ENCODE measurements around the gene ZNF677. TPM values are rescaled to one million over a fixed set of nuclear protein-coding genes. Genes with fewer than 3 reads are reported as not detected.
"Not testable (repeated sequence)": the region's sequence is repeated elsewhere in the genome, so short reads cannot be mapped to it uniquely, and the experiment has no call there.

The ZNF677 gene
- total RNA-seq, 1 donor from 2014 or later: 29.6 TPM

DNA sequence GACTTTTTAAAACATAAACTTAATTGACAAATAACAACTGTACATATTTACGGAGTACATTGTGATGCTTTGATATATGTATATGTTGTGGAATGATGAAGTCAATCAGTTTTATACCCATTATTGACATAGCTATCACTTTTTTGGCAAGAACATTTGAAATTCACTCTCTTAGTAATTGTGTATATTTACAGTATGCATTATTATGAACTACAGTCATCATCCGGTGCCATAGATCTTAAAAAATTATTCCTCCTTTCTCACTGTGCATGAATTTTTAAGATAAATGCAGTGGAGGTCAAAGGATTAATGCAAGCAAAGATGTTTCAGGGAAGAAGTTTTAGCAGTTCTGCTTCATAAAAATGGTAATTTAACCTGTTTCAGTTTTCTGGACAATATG, 20.8 kb upstream of the ZNF677 start:
- Mint-ChIP-seq H3K9me3 (ENCODE audit: unreplicated experiment) (peaks cover 20% of the 10 kb centered on the region), H3K4me3 (ENCODE audit: unreplicated experiment) (no peak overlapping the region), H3K27me3 (ENCODE audit: low read depth, unreplicated experiment) (no peaks in the 10 kb centered on the region), H3K27ac (ENCODE audit: unreplicated experiment) (no peak overlapping the region), H3K4me1 (ENCODE audit: low read depth, unreplicated experiment) (no peaks in the 10 kb centered on the region), H3K36me3 (ENCODE audit: low read depth, unreplicated experiment) (no peaks in the 10 kb centered on the region)
- H3K79me2 ChIP-seq (ENCODE audit: insufficient read depth, low read length): no peaks in the 10 kb centered on the region
- H2AFZ ChIP-seq (ENCODE audit: low read depth, low read length): no peak overlapping the region
- H3K27me3 ChIP-seq (ENCODE audit: insufficient read depth, low read length): no peaks in the 10 kb centered on the region
- H3K4me3 ChIP-seq (ENCODE audit: insufficient read depth, low read depth, low read length): no peak overlapping the region
- H3K4me1 ChIP-seq (ENCODE audit: insufficient read depth, low read length): no peaks in the 10 kb centered on the region
- FAIRE-seq (no peak), DNase-seq (ENCODE audit: low read depth) (no peak)
- no peaks in the 10 kb centered on the region for H3K36me3 ChIP-seq (ENCODE audit: insufficient read depth, low read length)
- no peak overlapping the region for H3K27ac ChIP-seq (ENCODE audit: low read depth, low read length)
- TF ChIP-seq EZH2 (IDR thresholded peaks at IDR 0.05; ENCODE audit: insufficient read depth, low read length): no peak
- TF ChIP-seq, protein P1, sequence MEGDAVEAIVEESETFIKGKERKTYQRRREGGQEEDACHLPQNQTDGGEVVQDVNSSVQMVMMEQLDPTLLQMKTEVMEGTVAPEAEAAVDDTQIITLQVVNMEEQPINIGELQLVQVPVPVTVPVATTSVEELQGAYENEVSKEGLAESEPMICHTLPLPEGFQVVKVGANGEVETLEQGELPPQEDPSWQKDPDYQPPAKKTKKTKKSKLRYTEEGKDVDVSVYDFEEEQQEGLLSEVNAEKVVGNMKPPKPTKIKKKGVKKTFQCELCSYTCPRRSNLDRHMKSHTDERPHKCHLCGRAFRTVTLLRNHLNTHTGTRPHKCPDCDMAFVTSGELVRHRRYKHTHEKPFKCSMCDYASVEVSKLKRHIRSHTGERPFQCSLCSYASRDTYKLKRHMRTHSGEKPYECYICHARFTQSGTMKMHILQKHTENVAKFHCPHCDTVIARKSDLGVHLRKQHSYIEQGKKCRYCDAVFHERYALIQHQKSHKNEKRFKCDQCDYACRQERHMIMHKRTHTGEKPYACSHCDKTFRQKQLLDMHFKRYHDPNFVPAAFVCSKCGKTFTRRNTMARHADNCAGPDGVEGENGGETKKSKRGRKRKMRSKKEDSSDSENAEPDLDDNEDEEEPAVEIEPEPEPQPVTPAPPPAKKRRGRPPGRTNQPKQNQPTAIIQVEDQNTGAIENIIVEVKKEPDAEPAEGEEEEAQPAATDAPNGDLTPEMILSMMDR (IDR thresholded peaks at IDR 0.05; ENCODE audit: insufficient read depth, low read depth, low read length): no peak
- no peak overlapping the region for H3K9ac ChIP-seq (ENCODE audit: low read length)
- H4K20me1 ChIP-seq (ENCODE audit: insufficient read depth, low read length): no peaks in the 10 kb centered on the region
- peaks cover 13% of the 10 kb centered on the region for H3K9me3 ChIP-seq (ENCODE audit: insufficient read depth, low read depth, low read length)
- no peak overlapping the region for H3K4me2 ChIP-seq (ENCODE audit: low read length)

DNA sequence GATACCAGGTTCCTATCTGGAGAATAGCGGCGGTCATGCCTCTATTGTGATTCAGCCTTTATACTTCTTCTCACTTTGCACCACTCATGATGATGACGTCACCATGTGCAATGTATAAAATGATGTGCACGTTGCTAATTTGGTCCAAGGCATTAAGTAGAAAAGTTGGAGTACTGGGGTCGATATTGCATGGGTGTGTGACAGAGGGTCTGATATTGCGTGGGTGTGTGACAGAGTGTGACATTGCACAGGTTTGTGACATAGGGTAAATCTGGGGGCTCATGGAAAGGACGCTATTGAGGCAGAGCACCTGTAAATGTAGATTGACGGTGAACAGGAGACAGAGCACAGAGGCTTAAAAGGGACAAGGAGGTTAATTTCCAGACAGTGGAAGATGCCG, 17.4 kb upstream of the ZNF677 start:
- Histone ChIP-seq H3K9me3 (ENCODE audit: insufficient read depth, low read depth, low read length) (peaks cover 9% of the 10 kb centered on the region), H3K27me3 (ENCODE audit: insufficient read depth, low read length) (no peaks in the 10 kb centered on the region), H3K79me2 (ENCODE audit: insufficient read depth, low read length) (no peaks in the 10 kb centered on the region), H3K4me2 (ENCODE audit: low read length) (no peak overlapping the region), H3K36me3 (ENCODE audit: insufficient read depth, low read length) (no peaks in the 10 kb centered on the region), H2AFZ (ENCODE audit: low read depth, low read length) (no peak overlapping the region), H3K27ac (ENCODE audit: low read depth, low read length) (no peak overlapping the region), H3K4me1 (ENCODE audit: insufficient read depth, low read length) (no peaks in the 10 kb centered on the region), H4K20me1 (ENCODE audit: insufficient read depth, low read length) (no peaks in the 10 kb centered on the region), H3K4me3 (ENCODE audit: insufficient read depth, low read depth, low read length) (no peak overlapping the region), H3K9ac (ENCODE audit: low read length) (no peak overlapping the region)
- no peaks in the 10 kb centered on the region for H3K4me1 Mint-ChIP-seq (ENCODE audit: low read depth, unreplicated experiment)
- TF ChIP-seq EZH2 (IDR thresholded peaks at IDR 0.05; ENCODE audit: insufficient read depth, low read length): no peak
- TF ChIP-seq, protein P1 (IDR thresholded peaks at IDR 0.05; ENCODE audit: insufficient read depth, low read depth, low read length): no peak
- H3K27me3 Mint-ChIP-seq (ENCODE audit: low read depth, unreplicated experiment): no peaks in the 10 kb centered on the region
- H3K4me3 Mint-ChIP-seq (ENCODE audit: unreplicated experiment): no peak overlapping the region
- no peak overlapping the region for H3K27ac Mint-ChIP-seq (ENCODE audit: unreplicated experiment)
- peaks cover 25% of the 10 kb centered on the region for H3K9me3 Mint-ChIP-seq (ENCODE audit: unreplicated experiment)
- FAIRE-seq (no peak), DNase-seq (ENCODE audit: low read depth) (no peak)
- no peaks in the 10 kb centered on the region for H3K36me3 Mint-ChIP-seq (ENCODE audit: low read depth, unreplicated experiment)

DNA sequence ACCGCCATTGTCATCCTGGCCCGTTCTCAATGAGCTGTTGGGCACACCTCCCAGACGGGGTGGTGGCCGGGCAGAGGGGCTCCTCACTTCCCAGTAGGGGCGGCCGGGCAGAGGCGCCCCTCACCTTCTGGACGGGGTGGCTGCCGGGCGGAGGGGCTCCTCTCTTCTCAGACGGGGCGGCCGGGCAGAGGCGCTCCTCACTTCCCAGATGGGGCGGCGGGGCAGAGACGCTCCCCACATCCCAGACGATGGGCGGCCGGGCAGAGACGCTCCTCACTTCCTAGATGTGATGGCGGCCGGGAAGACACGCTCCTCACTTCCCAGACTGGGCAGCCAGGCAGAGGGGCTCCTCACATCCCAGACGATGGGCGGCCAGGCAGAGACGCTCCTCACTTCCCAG, 15.2 kb upstream of the ZNF677 start:
- not testable (repeated sequence) for H3K4me1 ChIP-seq (ENCODE audit: insufficient read depth, low read length); H3K4me2 ChIP-seq (ENCODE audit: low read length); H3K4me1 Mint-ChIP-seq (ENCODE audit: low read depth, unreplicated experiment); H3K4me3 ChIP-seq (ENCODE audit: insufficient read depth, low read depth, low read length); H3K79me2 ChIP-seq (ENCODE audit: insufficient read depth, low read length); H2AFZ ChIP-seq (ENCODE audit: low read depth, low read length); H3K27me3 Mint-ChIP-seq (ENCODE audit: low read depth, unreplicated experiment); H3K27ac Mint-ChIP-seq (ENCODE audit: unreplicated experiment); H3K36me3 ChIP-seq (ENCODE audit: insufficient read depth, low read length); H3K4me3 Mint-ChIP-seq (ENCODE audit: unreplicated experiment); H4K20me1 ChIP-seq (ENCODE audit: insufficient read depth, low read length); H3K9me3 ChIP-seq (ENCODE audit: insufficient read depth, low read depth, low read length); DNase-seq (ENCODE audit: low read depth); FAIRE-seq; H3K27me3 ChIP-seq (ENCODE audit: insufficient read depth, low read length); H3K36me3 Mint-ChIP-seq (ENCODE audit: low read depth, unreplicated experiment); H3K9ac ChIP-seq (ENCODE audit: low read length); H3K27ac ChIP-seq (ENCODE audit: low read depth, low read length)
- peaks cover 28% of the 10 kb centered on the region for H3K9me3 Mint-ChIP-seq (ENCODE audit: unreplicated experiment)

DNA sequence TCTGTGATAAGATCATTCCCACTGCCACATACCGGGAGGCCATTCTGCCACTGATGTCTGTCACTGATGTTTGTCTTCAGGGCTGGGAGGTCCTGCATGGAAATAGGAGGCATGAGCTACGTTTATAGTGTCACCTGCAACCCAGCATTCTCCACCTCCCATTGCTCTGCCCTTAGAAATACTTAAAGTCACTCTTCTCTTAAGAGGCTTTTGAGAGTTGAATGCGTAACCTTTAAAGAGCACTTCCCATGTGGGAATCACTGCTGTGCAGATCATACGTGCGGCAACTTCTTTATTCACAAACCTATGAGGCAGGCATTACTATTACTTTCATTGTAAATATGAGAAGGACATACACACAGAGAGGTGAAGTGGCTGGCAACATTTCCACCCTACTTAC, 12.9 kb upstream of the ZNF677 start, which contains the start of gene VN1R4:
VN1R4 (minus strand) TSS at position 101 of the 400 bp plus-strand sequence; CDS start at position 43, 58 bp downstream.
- not testable (repeated sequence) for H3K27me3 ChIP-seq (ENCODE audit: insufficient read depth, low read length); H3K4me3 ChIP-seq (ENCODE audit: insufficient read depth, low read depth, low read length); H3K27ac Mint-ChIP-seq (ENCODE audit: unreplicated experiment); H3K36me3 Mint-ChIP-seq (ENCODE audit: low read depth, unreplicated experiment); H3K4me2 ChIP-seq (ENCODE audit: low read length); H4K20me1 ChIP-seq (ENCODE audit: insufficient read depth, low read length); FAIRE-seq; DNase-seq (ENCODE audit: low read depth); H3K79me2 ChIP-seq (ENCODE audit: insufficient read depth, low read length); H3K36me3 ChIP-seq (ENCODE audit: insufficient read depth, low read length); H3K27me3 Mint-ChIP-seq (ENCODE audit: low read depth, unreplicated experiment); H2AFZ ChIP-seq (ENCODE audit: low read depth, low read length); H3K4me1 ChIP-seq (ENCODE audit: insufficient read depth, low read length); H3K4me3 Mint-ChIP-seq (ENCODE audit: unreplicated experiment); H3K9ac ChIP-seq (ENCODE audit: low read length); H3K4me1 Mint-ChIP-seq (ENCODE audit: low read depth, unreplicated experiment); H3K9me3 ChIP-seq (ENCODE audit: insufficient read depth, low read depth, low read length); H3K27ac ChIP-seq (ENCODE audit: low read depth, low read length)
- peaks cover 30% of the 10 kb centered on the region for H3K9me3 Mint-ChIP-seq (ENCODE audit: unreplicated experiment)

DNA sequence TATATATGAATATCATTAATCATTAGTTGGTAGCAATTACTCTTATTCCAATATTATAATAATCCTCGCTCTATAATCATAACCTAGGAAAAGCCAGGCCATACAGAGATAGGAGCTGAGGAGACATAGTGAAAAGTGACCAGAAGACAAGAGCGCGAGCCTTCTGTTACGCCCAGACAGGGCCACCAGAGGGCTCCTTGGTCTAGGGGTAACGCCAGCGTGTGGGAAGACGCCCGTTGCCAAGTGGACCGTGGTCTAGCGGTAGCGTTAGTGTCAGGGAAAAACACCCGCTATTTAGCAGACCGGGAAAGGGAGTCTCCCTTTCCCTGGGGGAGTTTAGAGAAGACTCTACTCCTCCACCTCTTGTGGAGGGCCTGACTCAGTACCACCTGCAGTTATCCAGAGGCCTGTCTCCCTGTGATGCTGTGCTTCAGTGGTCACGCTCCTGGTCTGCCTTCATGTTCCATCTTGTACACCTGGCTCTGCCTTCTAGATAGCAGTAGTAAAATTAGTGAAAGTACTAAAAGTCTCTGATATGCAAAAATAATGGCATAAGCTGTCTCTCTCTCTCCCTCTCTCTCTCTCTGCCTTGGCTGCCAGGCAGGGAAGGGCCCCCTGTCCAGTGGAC, 3.2 kb upstream of the ZNF677 start, which contains the start of gene VN1R2:
VN1R2 (plus strand) TSS at position 578 of the 628 bp plus-strand sequence. CDS start 84 bp downstream, outside the sequence.
- not testable (repeated sequence) for H3K27me3 Mint-ChIP-seq (ENCODE audit: low read depth, unreplicated experiment); H3K79me2 ChIP-seq (ENCODE audit: insufficient read depth, low read length); H3K27ac Mint-ChIP-seq (ENCODE audit: unreplicated experiment); H3K4me3 ChIP-seq (ENCODE audit: insufficient read depth, low read depth, low read length); H3K36me3 ChIP-seq (ENCODE audit: insufficient read depth, low read length); FAIRE-seq; DNase-seq (ENCODE audit: low read depth); H2AFZ ChIP-seq (ENCODE audit: low read depth, low read length); H3K4me1 Mint-ChIP-seq (ENCODE audit: low read depth, unreplicated experiment); H3K36me3 Mint-ChIP-seq (ENCODE audit: low read depth, unreplicated experiment); H3K9me3 ChIP-seq (ENCODE audit: insufficient read depth, low read depth, low read length); H3K4me2 ChIP-seq (ENCODE audit: low read length); H3K27me3 ChIP-seq (ENCODE audit: insufficient read depth, low read length); H3K9ac ChIP-seq (ENCODE audit: low read length); H4K20me1 ChIP-seq (ENCODE audit: insufficient read depth, low read length); H3K4me3 Mint-ChIP-seq (ENCODE audit: unreplicated experiment); H3K4me1 ChIP-seq (ENCODE audit: insufficient read depth, low read length); H3K27ac ChIP-seq (ENCODE audit: low read depth, low read length)
- H3K9me3 Mint-ChIP-seq (ENCODE audit: unreplicated experiment): peaks cover 18% of the 10 kb centered on the region

All from astrocyte (in vitro differentiated cells and primary cell).